C4-2B (cell line): ENCODE results near the gene FOXJ3.

Source experiments
- CTCF ChIP-seq: fragments of 450-650 bp; conservative IDR thresholded peaks from 2 replicates; pipeline ENCODE4 v1.5.1; 2017; ENCODE audit warnings: mild to moderate bottlenecking
- ZFX ChIP-seq: fragments of 450-650 bp; IDR thresholded peaks from 2 replicates; pipeline ENCODE4 v1.6.1; 2017

GRCh38 chr1:42214447-42214871, 120.6 kb downstream of the FOXJ3 start:
- TF ChIP-seq CTCF (no peak), ZFX (no peak)
